ENCODE data around the gene PLCH1.

The PLCH1 gene

GRCh38 chr3:155744010-155744625, 753 bp downstream of the PLCH1 start:
- peak overlapping the region; percentile 58 for H3K27ac ChIP-seq
- TF ChIP-seq ZFX (IDR thresholded peaks at IDR 0.05), result no peak
- TF ChIP-seq CTCF (conservative IDR thresholded peaks at IDR 0.05), result no peak

GRCh38 chr3:155743606-155744005, 1.3 kb downstream of the PLCH1 start:
- peak overlapping the region; percentile 58; the same call in 1 of the 2 replicates for H3K27ac ChIP-seq
- TF ChIP-seq CTCF (conservative IDR thresholded peaks at IDR 0.05) (no peak), ZFX (IDR thresholded peaks at IDR 0.05) (no peak)

- no peak overlapping the region for H3K27ac ChIP-seq
- TF ChIP-seq CTCF (conservative IDR thresholded peaks at IDR 0.05) (no peak), ZFX (IDR thresholded peaks at IDR 0.05) (no peak)
Measured at GRCh38 chr3:155742349-155742965, 2.4 kb downstream of the PLCH1 start.

- H3K27ac ChIP-seq, result no peak overlapping the region
- TF ChIP-seq CTCF (conservative IDR thresholded peaks at IDR 0.05) (no peak), ZFX (IDR thresholded peaks at IDR 0.05) (no peak)
Measured at GRCh38 chr3:155741603-155742002, 3.3 kb downstream of the PLCH1 start.

- H3K27ac ChIP-seq, result no peak overlapping the region
- TF ChIP-seq ZFX (IDR thresholded peaks at IDR 0.05) (no peak), CTCF (conservative IDR thresholded peaks at IDR 0.05) (no peak)
Measured at GRCh38 chr3:155741101-155741500, 3.8 kb downstream of the PLCH1 start.

- no peak for TF ChIP-seq CTCF (conservative IDR thresholded peaks at IDR 0.05)
- no peak for TF ChIP-seq ZFX (IDR thresholded peaks at IDR 0.05)
Measured at GRCh38 chr3:155739154-155739553, 5.7 kb downstream of the PLCH1 start.

GRCh38 chr3:155738580-155739076, 6.2 kb downstream of the PLCH1 start:
- TF ChIP-seq CTCF (conservative IDR thresholded peaks at IDR 0.05), result no peak
- TF ChIP-seq ZFX (IDR thresholded peaks at IDR 0.05), result no peak
- H3K27ac ChIP-seq, result no peak overlapping the region

More at GRCh38 chr3:155739154-155739553, 5.7 kb downstream of the PLCH1 start:
- H3K27ac ChIP-seq, result no peak overlapping the region

Measured in C4-2B (cell line).